Esophagus squamous epithelium (tissue), 5 donors: ENCODE data around the gene GALNTL6. TPM values are rescaled to one million over a fixed set of nuclear protein-coding genes. Genes with fewer than 3 reads are reported as not detected.

Experiments
- DNase-seq: peaks from one replicate; lab custom pipeline; 2025; lab: John Stamatoyannopoulos, UW
- H3K27ac ChIP-seq, 4 donors: fragments of 200-600 bp; sonication (generic); one replicate each; pipeline ENCODE4 v1.5.1; 2016 to 2019; ENCODE audit warnings: mild to moderate bottlenecking in 1 of 4
- H3K27me3 ChIP-seq, 4 donors: fragments of 200-600 bp; sonication (generic); 1 replicate in 3 of 4; 2 replicates in 1 of 4; pipeline versions ENCODE4 v1.5.1 to v1.6.0; 2017 to 2021; ENCODE audit warnings: antibody characterized with exemption in 1 of 4
- H3K36me3 ChIP-seq, 3 donors: fragments of 200-600 bp; sonication (generic); one replicate each; pipeline ENCODE4 v1.5.1; 2016 to 2019
- H3K4me1 ChIP-seq, 3 donors: fragments of 200-600 bp; sonication (generic); one replicate each; pipeline ENCODE4 v1.5.1; 2017 to 2019
- H3K4me3 ChIP-seq, 4 donors: fragments of 200-600 bp; sonication (generic); 1 replicate in 3 of 4; 2 replicates in 1 of 4; pipeline ENCODE4 v1.5.1; 2016 to 2019; ENCODE audit warnings: mild to moderate bottlenecking in 2 of 4, moderate library complexity in 1 of 4
- H3K9me3 ChIP-seq, 3 donors: fragments of 200-600 bp; sonication (generic); one replicate each; pipeline ENCODE4 v1.5.1; 2016 to 2019
- CTCF ChIP-seq, 6 experiments: fragments of 450-650 bp in 4 of 6; fragments of 200-600 bp in 2 of 6; sonication (generic) in 2 of 6; IDR thresholded peaks; one replicate each; pipeline ENCODE4 v1.5.1; 2016 to 2019; ENCODE audit warnings: antibody characterized with exemption in 6 of 6, mild to moderate bottlenecking in 4 of 6, moderate library complexity in 4 of 6
- POLR2A ChIP-seq, 4 donors: fragments of 450-650 bp; IDR thresholded peaks; one replicate each; pipeline ENCODE4 v1.6.1; 2017; ENCODE audit warnings: antibody characterized with exemption in 4 of 4, mild to moderate bottlenecking in 4 of 4, moderate library complexity in 3 of 4
- WGBS, 2 donors: methylation state at CpG; one replicate each; pipeline ENCODE4 v1.1.5; 2018; 5-methylcytosine and 5-hydroxymethylcytosine counted together
- intact Hi-C: fragments of 100-400 bp; cut with DNase I; formaldehyde crosslinking; loops from one replicate; pipeline ENCODE4 v1.15.0; 2022
- total RNA-seq, 4 donors: library from RNA; depleted of rRNA; stranded (reverse); fragments of >200 nt; gene quantifications; one replicate each; pipeline ENCODE4 v1.1.0, GENCODE V29; 2016
- donor health status: DM: yes; HTN: yes; CAD: no.

GALNTL6 gene
- total RNA-seq, 4 donors from 2014 or later: 0.12 TPM; not detected in 3

DNA sequence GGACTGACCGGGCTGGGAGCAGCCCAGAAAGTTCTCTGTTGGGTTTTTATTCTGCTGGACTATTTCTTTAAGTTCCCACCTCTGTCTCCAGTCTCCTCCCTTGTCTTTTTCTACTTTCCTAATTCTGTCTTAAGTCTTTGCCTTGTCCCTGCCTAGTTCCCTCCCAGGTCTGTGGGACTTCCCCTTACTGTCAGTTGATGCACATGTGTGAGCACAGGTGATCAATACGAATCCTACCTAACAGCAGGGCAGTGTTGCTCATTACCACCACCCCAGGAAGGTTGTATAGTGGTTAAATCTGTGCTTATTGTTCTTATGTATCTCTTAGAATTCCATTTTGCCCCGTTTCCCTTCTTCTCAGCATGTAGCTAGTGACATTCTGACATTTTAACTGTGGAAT, 62.1 kb downstream of the GALNTL6 start:
- Histone ChIP-seq H3K27me3 (no peaks in the 10 kb centered on the region), H3K4me1 (no peaks in the 10 kb centered on the region), H3K27ac (no peak overlapping the region), H3K4me3 (no peak overlapping the region), H3K9me3 (no peaks in the 10 kb centered on the region), H3K36me3 (no peaks in the 10 kb centered on the region)
- intact Hi-C loops: no loop called here
- 54 to 65% methylated on average over 3 of the region's 3 CpGs for WGBS, 2 donors
- TF ChIP-seq POLR2A (IDR thresholded peaks at IDR 0.05): no peak
- no peak for TF ChIP-seq CTCF (IDR thresholded peaks at IDR 0.05)
- no peak for DNase-seq

DNA sequence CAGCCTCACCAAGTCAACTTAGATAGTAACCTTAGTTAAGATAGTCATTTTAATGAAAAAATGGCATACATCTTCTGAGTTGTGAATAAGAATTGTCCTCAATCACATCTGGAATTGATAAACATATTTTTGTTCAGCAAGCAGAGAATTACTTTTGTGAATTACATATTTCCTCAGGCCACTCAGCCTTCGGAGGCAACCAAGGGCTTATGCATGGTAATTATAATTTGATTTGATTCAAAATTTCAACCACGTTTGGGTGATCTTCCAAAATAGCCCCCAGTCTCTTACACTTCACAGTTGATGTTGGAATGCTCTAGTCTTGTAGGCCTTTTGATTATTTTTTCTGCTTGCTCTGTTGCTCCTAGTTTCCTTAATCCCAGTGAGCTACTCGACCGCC, 63.4 kb downstream of the GALNTL6 start:
- Histone ChIP-seq H3K36me3 (no peaks in the 10 kb centered on the region), H3K9me3 (no peaks in the 10 kb centered on the region), H3K4me3 (no peak overlapping the region), H3K27ac (no peak overlapping the region), H3K4me1 (no peaks in the 10 kb centered on the region), H3K27me3 (no peaks in the 10 kb centered on the region)
- 51 to 53% methylated on average over 4 of the region's 4 CpGs for WGBS, 2 donors
- DNase-seq: no peak
- intact Hi-C loops: no loop called here
- no peak for TF ChIP-seq POLR2A (IDR thresholded peaks at IDR 0.05)
- no peak for TF ChIP-seq CTCF (IDR thresholded peaks at IDR 0.05)

- DNase-seq: no peak
- Histone ChIP-seq H3K4me1 (no peaks in the 10 kb centered on the region), H3K27me3 (no peaks in the 10 kb centered on the region), H3K4me3 (no peak overlapping the region), H3K9me3 (no peaks in the 10 kb centered on the region), H3K36me3 (no peaks in the 10 kb centered on the region), H3K27ac (no peak overlapping the region)
- TF ChIP-seq CTCF (IDR thresholded peaks at IDR 0.05) (no peak), POLR2A (IDR thresholded peaks at IDR 0.05) (no peak)
- intact Hi-C loops: no loop called here
- 54 to 66% methylated on average over 3 of the region's 3 CpGs for WGBS, 2 donors
These were observed 66.9 kb downstream of the GALNTL6 start for GRCh38 chr4:171880136-171880535.

GRCh38 chr4:171889681-171890080, 76.5 kb downstream of the GALNTL6 start:
- H3K9me3 ChIP-seq: no peaks in the 10 kb centered on the region
- TF ChIP-seq POLR2A (IDR thresholded peaks at IDR 0.05) (no peak), CTCF (IDR thresholded peaks at IDR 0.05) (no peak)
- 72 to 73% methylated on average over 3 of the region's 3 CpGs for WGBS, 2 donors
- no peak overlapping the region for H3K27ac ChIP-seq
- no peaks in the 10 kb centered on the region for H3K36me3 ChIP-seq
- intact Hi-C loops: no loop called here
- H3K4me3 ChIP-seq: no peak overlapping the region
- no peak for DNase-seq
- H3K27me3 ChIP-seq: no peaks in the 10 kb centered on the region
- no peaks in the 10 kb centered on the region for H3K4me1 ChIP-seq

DNA sequence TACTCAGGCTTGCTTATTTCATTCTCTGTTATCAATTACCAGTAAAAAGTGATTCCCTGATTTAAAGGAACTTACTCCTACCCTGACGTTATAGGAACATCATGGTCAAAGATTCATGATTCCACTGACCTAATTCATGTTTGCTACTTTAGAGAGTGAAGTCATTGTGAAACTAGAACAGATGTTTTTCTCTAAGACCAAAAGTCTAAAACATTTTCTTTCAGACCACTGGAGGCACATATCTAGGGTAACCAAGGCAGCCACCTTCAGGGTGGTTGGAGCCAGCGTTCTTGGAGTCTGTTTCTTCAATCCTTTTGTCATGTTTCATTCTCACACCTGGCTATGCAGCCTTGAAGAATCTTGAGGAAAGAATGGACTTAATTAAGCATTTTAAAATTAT, 77.8 kb downstream of the GALNTL6 start:
- no peak for TF ChIP-seq POLR2A (IDR thresholded peaks at IDR 0.05)
- no peak for TF ChIP-seq CTCF (IDR thresholded peaks at IDR 0.05)
- no peak overlapping the region for H3K27ac ChIP-seq
- H3K36me3 ChIP-seq: no peaks in the 10 kb centered on the region
- no peaks in the 10 kb centered on the region for H3K4me1 ChIP-seq
- 53 to 59% methylated on average over 2 of the region's 2 CpGs for WGBS, 2 donors
- H3K9me3 ChIP-seq: no peaks in the 10 kb centered on the region
- no peak overlapping the region for H3K4me3 ChIP-seq
- intact Hi-C loops: no loop called here
- DNase-seq: no peak
- H3K27me3 ChIP-seq: no peaks in the 10 kb centered on the region
